GM21360 (cell line): ENCODE data around the gene PIP4K2C.
"Not testable (repeated sequence)": the region's sequence is repeated elsewhere in the genome, so short reads cannot be mapped to it uniquely, and the experiment has no call there.

Experiments used
- ATAC-seq: cut with Tn5 transposase; IDR thresholded peaks from one replicate; pipeline ENCODE4 v1.9.1; 2021; ENCODE audit warnings: mild to moderate bottlenecking, moderate library complexity; ENCODE audit not compliant: unreplicated experiment

PIP4K2C gene

GRCh38 chr12:57584050-57584449, 6.9 kb upstream of the PIP4K2C start:
- no peak for ATAC-seq

- ATAC-seq: no peak
Measured at GRCh38 chr12:57584690-57585089, 6.3 kb upstream of the PIP4K2C start.

GRCh38 chr12:57585156-57585555, 5.8 kb upstream of the PIP4K2C start:
- no peak for ATAC-seq

GRCh38 chr12:57586128-57586527, 4.9 kb upstream of the PIP4K2C start:
- no peak for ATAC-seq

GRCh38 chr12:57586832-57587429, 4.1 kb upstream of the PIP4K2C start:
- ATAC-seq: no peak

GRCh38 chr12:57588951-57589610, 1.9 kb upstream of the PIP4K2C start:
- not testable (repeated sequence) for ATAC-seq

GRCh38 chr12:57590479-57590863, 521 bp upstream of the PIP4K2C start:
- ATAC-seq: no peak

GRCh38 chr12:57591782-57592325, 862 bp downstream of the PIP4K2C start:
- ATAC-seq: no peak

GRCh38 chr12:57592551-57593165, 1.7 kb downstream of the PIP4K2C start:
- ATAC-seq: no peak

- ATAC-seq: no peak
Measured at GRCh38 chr12:57593187-57593586, 2.2 kb downstream of the PIP4K2C start.

- no peak for ATAC-seq
Measured at GRCh38 chr12:57600395-57600794, 9.4 kb downstream of the PIP4K2C start.

GRCh38 chr12:57602544-57602943, 11.6 kb downstream of the PIP4K2C start:
- ATAC-seq: no peak

GRCh38 chr12:57603324-57603723, 12.3 kb downstream of the PIP4K2C start:
- ATAC-seq: no peak

- ATAC-seq: no peak
Measured at GRCh38 chr12:57603815-57604453, 12.9 kb downstream of the PIP4K2C start.

- no peak for ATAC-seq
Measured at GRCh38 chr12:57604454-57604991, 13.5 kb downstream of the PIP4K2C start, which contains the start of gene DTX3. TSS of gene DTX3 (plus strand) at chr12:57604824. CDS start at chr12:57606518, 1,694 bp downstream.

GRCh38 chr12:57604992-57605810, 14.2 kb downstream of the PIP4K2C start:
- no peak for ATAC-seq

GRCh38 chr12:57605811-57606311, 14.9 kb downstream of the PIP4K2C start:
- ATAC-seq: no peak

GRCh38 chr12:57606399-57606798, 15.4 kb downstream of the PIP4K2C start:
- ATAC-seq: no peak

- ATAC-seq: no peak
Measured at GRCh38 chr12:57606821-57607220, 15.8 kb downstream of the PIP4K2C start.
